HepG2 (cell line): ENCODE results near the gene ESYT1. TPM values are rescaled to one million over a fixed set of nuclear protein-coding genes. Genes with fewer than 3 reads are reported as not detected.

Experiments
- ATAC-seq: fragments of 200-7000 bp; cut with Tn5 transposase; 3 replicates; pipeline ENCODE4 v1.9.1; 2020; ENCODE audit warnings: mild to moderate bottlenecking, moderate library complexity
- BruUV-seq: library from RNA; stranded (reverse); fragments of 400-500 nt; replicated peaks from 2 replicates; lab custom pipeline; 2021; lab: Mats Ljungman, UMichigan
- CTCF ChIA-PET: fragments of 300-600 bp; formaldehyde crosslinking; extraction: SDS; loops from one replicate; lab custom pipeline; 2021; ENCODE audit warnings: low total read pairs, inconsistent platforms, low intra/inter-chr PET ratio; lab: Yijun Ruan, JAX
- POLR2A ChIA-PET: fragments of 350-600 bp; sonication (Branson Sonifier 250); formaldehyde crosslinking; loops from one replicate; lab custom pipeline; 2020; ENCODE audit warnings: antibody characterized with exemption, inconsistent platforms; lab: Yijun Ruan, JAX
- DNase-seq: peaks from one replicate; pipeline ENCODE4 v3.0.0-alpha.2; 2015; ENCODE audit warnings: low spot score
- FAIRE-seq: peaks from 3 replicates; lab custom pipeline; 2011; peaks lifted over from hg19 to GRCh38; lab: Jason Lieb, UNC
- H2AFZ ChIP-seq: one replicate; pipeline ENCODE4 v1.6.1; 2011; ENCODE audit warnings: low read length, inconsistent platforms
- H3K27ac ChIP-seq: fragments of 300-600 bp; 3 replicates; pipeline ENCODE4 v1.8.0; 2011; ENCODE audit warnings: mixed run types, mild to moderate bottlenecking, mixed read lengths, low read length, inconsistent platforms; ENCODE audit not compliant: insufficient read depth; ENCODE audit errors: extremely low read length
- H3K27me3 ChIP-seq, 2 experiments: fragments of 200-600 bp in 1 of 2; 2 replicates in 1 of 2; 3 replicates in 1 of 2; pipeline versions ENCODE4 v1.6.0 to v1.8.0; 2011; ENCODE audit warnings: low read length in 2 of 2, mild to moderate bottlenecking in 2 of 2, moderate library complexity in 2 of 2, inconsistent platforms in 1 of 2; ENCODE audit not compliant: insufficient read depth in 2 of 2, control insufficient read depth in 1 of 2
- H3K36me3 ChIP-seq, 2 experiments: fragments of 200-600 bp in 1 of 2; replicated peaks in 1 of 2; 2 replicates in 1 of 2; 3 replicates in 1 of 2; pipeline versions ENCODE4 v1.5.1 to v1.8.0; 2011; ENCODE audit warnings: low read length in 2 of 2, inconsistent platforms in 1 of 2; ENCODE audit not compliant: insufficient read depth in 2 of 2, control insufficient read depth in 1 of 2
- H3K4me1 ChIP-seq: 2 replicates; pipeline ENCODE4 v1.5.1; 2012; ENCODE audit warnings: low read length, inconsistent platforms; ENCODE audit not compliant: insufficient read depth
- H3K4me2 ChIP-seq: 2 replicates; pipeline ENCODE4 v1.6.0; 2011; ENCODE audit warnings: low read depth, low read length, inconsistent platforms
- H3K4me3 ChIP-seq, 3 experiments: fragments of 200-600 bp in 1 of 3; sonication (generic), shearing (Covaris generic) in 1 of 3; replicated peaks in 1 of 3; 2 replicates each; pipeline ENCODE4 v1.5.1; 2011 to 2016; ENCODE audit warnings: low read length in 3 of 3, inconsistent platforms in 2 of 3, low read depth in 2 of 3, mild to moderate bottlenecking in 2 of 3, control low read depth in 1 of 3, mixed read lengths in 1 of 3; ENCODE audit not compliant: insufficient read depth in 1 of 3
- H3K79me2 ChIP-seq: one replicate; pipeline ENCODE4 v1.6.1; 2011; ENCODE audit warnings: low read length, inconsistent platforms; ENCODE audit not compliant: insufficient read depth
- H3K9ac ChIP-seq: 2 replicates; pipeline ENCODE4 v1.6.0; 2011; ENCODE audit warnings: mild to moderate bottlenecking, low read depth, low read length, inconsistent platforms; ENCODE audit not compliant: insufficient read depth
- H3K9me3 ChIP-seq: 2 replicates; pipeline ENCODE4 v1.5.1; 2012; ENCODE audit warnings: mild to moderate bottlenecking, low read length
- H4K20me1 ChIP-seq: 2 replicates; pipeline ENCODE4 v1.6.0; 2011; ENCODE audit warnings: inconsistent platforms, mild to moderate bottlenecking, low read length, moderate library complexity; ENCODE audit not compliant: insufficient read depth
- GATAD1 ChIP-seq: IDR thresholded peaks from 2 replicates; pipeline ENCODE4 v1.6.1; 2016; ENCODE audit warnings: missing genetic modification reagents, missing compliant biosample characterization
- HNRNPLL ChIP-seq: fragments of 200-400 bp; formaldehyde crosslinking; IDR thresholded peaks from 2 replicates; pipeline ENCODE4 v1.6.1; 2017; ENCODE audit warnings: mild to moderate bottlenecking, low read depth, low read length; ENCODE audit not compliant: poor library complexity, severe bottlenecking
- MTERF4 ChIP-seq: sonication (generic); formaldehyde crosslinking; IDR thresholded peaks from 2 replicates; pipeline ENCODE4 v1.8.0; 2023; ENCODE audit warnings: mild to moderate bottlenecking, missing genetic modification reagents
- POGZ ChIP-seq: sonication (generic); formaldehyde crosslinking; IDR thresholded peaks from 2 replicates; pipeline ENCODE4 v1.4.0; 2020; ENCODE audit warnings: mild to moderate bottlenecking, missing genetic modification reagents
- SATB2 ChIP-seq: sonication (generic); formaldehyde crosslinking; IDR thresholded peaks from 2 replicates; pipeline ENCODE4 v1.5.0; 2020; ENCODE audit warnings: missing genetic modification reagents
- SETDB1 ChIP-seq: sonication (generic); formaldehyde crosslinking; IDR thresholded peaks from 2 replicates; pipeline ENCODE4 v1.5.1; 2020; ENCODE audit warnings: missing genetic modification reagents, mild to moderate bottlenecking, borderline replicate concordance
- WIZ ChIP-seq: sonication (generic); formaldehyde crosslinking; IDR thresholded peaks from 2 replicates; pipeline ENCODE4 v1.5.1; 2020; ENCODE audit warnings: mild to moderate bottlenecking, missing genetic modification reagents
- ZNF235 ChIP-seq: sonication (generic); formaldehyde crosslinking; IDR thresholded peaks from 2 replicates; pipeline ENCODE4 v1.8.1; 2023; ENCODE audit warnings: mild to moderate bottlenecking, missing genetic modification reagents, borderline replicate concordance
- ZNF282 ChIP-seq: fragments of 450-650 bp; IDR thresholded peaks from 2 replicates; pipeline ENCODE4 v1.6.1; 2018; ENCODE audit not compliant: partially characterized antibody
- ZNF550 ChIP-seq: sonication (generic); formaldehyde crosslinking; IDR thresholded peaks from 2 replicates; pipeline ENCODE4 v1.4.0; 2020; ENCODE audit warnings: mild to moderate bottlenecking, missing genetic modification reagents, borderline replicate concordance
- ZNF687 ChIP-seq: sonication (generic); formaldehyde crosslinking; IDR thresholded peaks from 2 replicates; pipeline ENCODE4 v1.5.1; 2020; ENCODE audit warnings: mild to moderate bottlenecking, missing genetic modification reagents, moderate library complexity
- ZNF841 ChIP-seq: sonication (generic); formaldehyde crosslinking; IDR thresholded peaks from 2 replicates; pipeline ENCODE4 v1.8.1; 2023; ENCODE audit warnings: missing genetic modification reagents, borderline replicate concordance
- WGBS: methylation state at CpG from one replicate; pipeline ENCODE4 v1.1.6; 2017; ENCODE audit warnings: low lambda C conversion rate; 5-methylcytosine and 5-hydroxymethylcytosine counted together
- in situ Hi-C: cut with HindIII; loops from 2 replicates; pipeline ENCODE4 v1.10.0; 2017; ENCODE audit warnings: low pct_unique_long_range_greater_than_20kb; ENCODE audit not compliant: extremely low pct_ligation_motif_present
- intact Hi-C: fragments of 100-400 bp; cut with micrococcal nuclease; formaldehyde crosslinking; loops from one replicate; pipeline ENCODE4 v1.10.0; 2022; ENCODE audit not compliant: unreplicated experiment
- polyA plus RNA-seq, 8 experiments: library from polyadenylated mRNA; depleted of rRNA in 3 of 8; stranded (reverse) in 7 of 8; unstranded in 1 of 8; fragments of >200 nt; fragmentation: Illumina TruSeq in 4 of 8; extraction: Trizol in 4 of 8; gene quantifications; 2 replicates each; pipeline versions ENCODE4 v1.2.1 to v1.2.3, GENCODE V29; 2011 to 2016; ENCODE audit warnings: low read depth in 4 of 8, missing spikeins in 1 of 8, mixed read lengths in 1 of 8; ENCODE audit not compliant: insufficient read depth in 1 of 8
- total RNA-seq, 5 experiments: library from RNA; depleted of rRNA; stranded (reverse); fragments of >200 nt; fragmentation: Illumina TruSeq; extraction: Trizol; gene quantifications; 2 replicates each; pipeline ENCODE4 v1.2.3, GENCODE V29; 2016; ENCODE audit warnings: low read depth in 1 of 5
- TF ChIP-seq, protein P1 (sequence below): sonication (generic); formaldehyde crosslinking; IDR thresholded peaks from 2 replicates; pipeline ENCODE4 v1.4.0; 2020; ENCODE audit warnings: missing genetic modification reagents, borderline replicate concordance
- TF ChIP-seq, protein P2 (sequence below): sonication (generic); formaldehyde crosslinking; IDR thresholded peaks from 2 replicates; pipeline ENCODE4 v1.5.1; 2020; ENCODE audit warnings: missing genetic modification reagents, mild to moderate bottlenecking, borderline replicate concordance
- TF ChIP-seq, protein P3 (sequence below): sonication (generic); formaldehyde crosslinking; IDR thresholded peaks from 2 replicates; pipeline ENCODE4 v1.4.0; 2020; ENCODE audit warnings: mild to moderate bottlenecking, low read depth, missing genetic modification reagents

ESYT1 gene
- total and polyA plus RNA-seq, 2 of the 13 experiments (the other 11 are each of a cell fraction or from before 2014, with no cell fraction given), result 66.9 to 71.0 TPM

DNA sequence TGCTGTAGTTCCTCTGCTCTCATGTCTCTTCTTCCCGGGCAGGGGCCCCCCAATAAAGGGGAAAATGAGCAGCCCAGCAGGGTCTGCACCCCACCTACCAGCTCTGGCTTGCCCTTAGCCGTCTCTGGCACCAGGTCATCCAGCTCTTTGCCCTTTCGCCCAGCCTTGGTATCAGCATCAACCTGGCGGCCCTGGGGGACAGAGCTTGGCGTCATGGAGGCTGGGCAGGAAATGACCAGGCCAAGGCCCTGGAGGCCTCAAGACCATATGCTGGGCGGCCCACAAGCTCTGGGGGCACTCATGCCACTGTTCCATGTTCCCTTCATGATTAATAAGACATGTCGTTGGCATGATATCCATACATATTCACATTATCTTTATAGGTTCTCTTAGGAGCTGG, 44.8 kb downstream of the ESYT1 start:
- FAIRE-seq, result no peak
- over 99% methylated on average over 7 of the region's 7 CpGs for WGBS
- no peak overlapping the region for H3K4me2 ChIP-seq
- no TSS peak for BruUV-seq
- peaks cover 19 to 60% of the 10 kb centered on the region in 2 experiments for H3K36me3 ChIP-seq
- no peak overlapping the region for H3K27ac ChIP-seq
- no peaks in the 10 kb centered on the region for H3K9me3 ChIP-seq
- H3K4me3 ChIP-seq, result no peak overlapping the region
- no peaks in the 10 kb centered on the region for H3K27me3 ChIP-seq
- in situ Hi-C loops (no loop called here), intact Hi-C loops (no loop called here)
- ChIA-PET POLR2A (no interaction called here), CTCF (no interaction called here)
- no peak for ATAC-seq
- H3K4me1 ChIP-seq, result no peaks in the 10 kb centered on the region
- no peaks in the 10 kb centered on the region for H4K20me1 ChIP-seq
- H3K9ac ChIP-seq, result no peak overlapping the region
- DNase-seq, result no peak
- no peak overlapping the region for H2AFZ ChIP-seq
- no peaks in the 10 kb centered on the region for H3K79me2 ChIP-seq
- no peak for TF ChIP-seq HNRNPLL
- no peak for TF ChIP-seq ZNF841
- TF ChIP-seq ZNF550 (CRISPR knock-in tag), result no peak
- TF ChIP-seq SETDB1 (CRISPR knock-in tag), result no peak
- no peak for TF ChIP-seq WIZ (CRISPR knock-in tag)
- TF ChIP-seq MTERF4 (CRISPR knock-in tag), result no peak
- TF ChIP-seq GATAD1 (CRISPR knock-in tag), result no peak
- no peak for TF ChIP-seq ZNF282
- TF ChIP-seq, protein P1, sequence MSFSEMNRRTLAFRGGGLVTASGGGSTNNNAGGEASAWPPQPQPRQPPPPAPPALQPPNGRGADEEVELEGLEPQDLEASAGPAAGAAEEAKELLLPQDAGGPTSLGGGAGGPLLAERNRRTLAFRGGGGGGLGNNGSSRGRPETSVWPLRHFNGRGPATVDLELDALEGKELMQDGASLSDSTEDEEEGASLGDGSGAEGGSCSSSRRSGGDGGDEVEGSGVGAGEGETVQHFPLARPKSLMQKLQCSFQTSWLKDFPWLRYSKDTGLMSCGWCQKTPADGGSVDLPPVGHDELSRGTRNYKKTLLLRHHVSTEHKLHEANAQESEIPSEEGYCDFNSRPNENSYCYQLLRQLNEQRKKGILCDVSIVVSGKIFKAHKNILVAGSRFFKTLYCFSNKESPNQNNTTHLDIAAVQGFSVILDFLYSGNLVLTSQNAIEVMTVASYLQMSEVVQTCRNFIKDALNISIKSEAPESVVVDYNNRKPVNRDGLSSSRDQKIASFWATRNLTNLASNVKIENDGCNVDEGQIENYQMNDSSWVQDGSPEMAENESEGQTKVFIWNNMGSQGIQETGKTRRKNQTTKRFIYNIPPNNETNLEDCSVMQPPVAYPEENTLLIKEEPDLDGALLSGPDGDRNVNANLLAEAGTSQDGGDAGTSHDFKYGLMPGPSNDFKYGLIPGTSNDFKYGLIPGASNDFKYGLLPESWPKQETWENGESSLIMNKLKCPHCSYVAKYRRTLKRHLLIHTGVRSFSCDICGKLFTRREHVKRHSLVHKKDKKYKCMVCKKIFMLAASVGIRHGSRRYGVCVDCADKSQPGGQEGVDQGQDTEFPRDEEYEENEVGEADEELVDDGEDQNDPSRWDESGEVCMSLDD (CRISPR knock-in tag), result no peak
- TF ChIP-seq POGZ, result no peak
- no peak for TF ChIP-seq ZNF687 (CRISPR knock-in tag)
- no peak for TF ChIP-seq ZNF235 (CRISPR knock-in tag)
- TF ChIP-seq SATB2 (CRISPR knock-in tag), result no peak
- TF ChIP-seq, protein P2, sequence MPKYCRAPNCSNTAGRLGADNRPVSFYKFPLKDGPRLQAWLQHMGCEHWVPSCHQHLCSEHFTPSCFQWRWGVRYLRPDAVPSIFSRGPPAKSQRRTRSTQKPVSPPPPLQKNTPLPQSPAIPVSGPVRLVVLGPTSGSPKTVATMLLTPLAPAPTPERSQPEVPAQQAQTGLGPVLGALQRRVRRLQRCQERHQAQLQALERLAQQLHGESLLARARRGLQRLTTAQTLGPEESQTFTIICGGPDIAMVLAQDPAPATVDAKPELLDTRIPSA, result no peak
- TF ChIP-seq, protein P3, sequence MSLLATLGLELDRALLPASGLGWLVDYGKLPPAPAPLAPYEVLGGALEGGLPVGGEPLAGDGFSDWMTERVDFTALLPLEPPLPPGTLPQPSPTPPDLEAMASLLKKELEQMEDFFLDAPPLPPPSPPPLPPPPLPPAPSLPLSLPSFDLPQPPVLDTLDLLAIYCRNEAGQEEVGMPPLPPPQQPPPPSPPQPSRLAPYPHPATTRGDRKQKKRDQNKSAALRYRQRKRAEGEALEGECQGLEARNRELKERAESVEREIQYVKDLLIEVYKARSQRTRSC, result no peak
